Measurements from ENCODE around the gene PLEKHA1.

PLEKHA1 gene

DNA sequence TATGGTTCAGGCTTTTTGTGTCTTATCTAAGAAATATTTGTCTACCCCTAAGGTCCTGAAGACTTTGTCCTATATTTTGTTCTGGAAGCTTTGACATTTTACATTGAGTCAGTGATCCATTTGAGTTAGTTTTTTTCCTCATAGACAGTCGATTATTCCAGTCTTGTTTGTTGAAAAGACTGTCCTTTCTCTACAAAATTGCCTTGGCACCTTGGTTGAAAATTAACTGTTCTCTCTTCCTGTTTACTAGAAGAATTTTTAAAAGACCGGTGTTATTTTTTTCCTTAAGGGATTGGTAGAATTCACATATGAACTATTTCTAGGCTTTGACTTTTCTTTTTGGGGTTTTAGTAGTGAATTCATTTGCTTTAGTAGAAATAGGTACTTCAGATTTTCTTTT is 12.0 kb downstream of the PLEKHA1 start:
- DNase-seq (ENCODE audit: insufficient read length): no peak
- TF ChIP-seq TAF1 (IDR thresholded peaks at IDR 0.05; ENCODE audit: borderline replicate concordance, low read depth, low read length) (no peak), POLR2AphosphoS5 (IDR thresholded peaks at IDR 0.05; ENCODE audit: low read depth, low read length) (no peak), POLR2A (IDR thresholded peaks at IDR 0.05; ENCODE audit: low read depth, low read length) (no peak)
- no peak for FAIRE-seq

DNA sequence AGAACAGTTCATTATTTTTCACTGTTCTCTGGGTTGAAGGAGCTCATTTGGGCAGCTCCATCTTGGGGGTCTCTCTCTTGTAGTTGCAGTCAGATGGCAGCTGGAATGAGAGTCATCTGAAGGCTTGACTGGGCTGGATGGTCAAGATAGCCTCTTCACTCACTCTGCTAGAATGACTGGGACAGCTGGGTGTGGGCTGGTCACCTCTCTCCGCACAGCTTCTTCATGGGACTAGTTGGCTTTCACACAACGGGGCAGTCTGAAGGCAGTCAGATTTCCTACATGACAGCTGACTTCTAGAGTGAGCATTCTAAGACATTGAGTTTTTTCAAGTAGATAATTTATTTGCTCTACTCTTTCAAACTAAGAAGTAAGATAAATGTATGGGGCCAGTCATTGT is 13.1 kb downstream of the PLEKHA1 start:
- FAIRE-seq: no peak
- no peak for DNase-seq (ENCODE audit: insufficient read length)
- TF ChIP-seq TAF1 (IDR thresholded peaks at IDR 0.05; ENCODE audit: borderline replicate concordance, low read depth, low read length) (no peak), POLR2A (IDR thresholded peaks at IDR 0.05; ENCODE audit: low read depth, low read length) (no peak), POLR2AphosphoS5 (IDR thresholded peaks at IDR 0.05; ENCODE audit: low read depth, low read length) (no peak)

DNA sequence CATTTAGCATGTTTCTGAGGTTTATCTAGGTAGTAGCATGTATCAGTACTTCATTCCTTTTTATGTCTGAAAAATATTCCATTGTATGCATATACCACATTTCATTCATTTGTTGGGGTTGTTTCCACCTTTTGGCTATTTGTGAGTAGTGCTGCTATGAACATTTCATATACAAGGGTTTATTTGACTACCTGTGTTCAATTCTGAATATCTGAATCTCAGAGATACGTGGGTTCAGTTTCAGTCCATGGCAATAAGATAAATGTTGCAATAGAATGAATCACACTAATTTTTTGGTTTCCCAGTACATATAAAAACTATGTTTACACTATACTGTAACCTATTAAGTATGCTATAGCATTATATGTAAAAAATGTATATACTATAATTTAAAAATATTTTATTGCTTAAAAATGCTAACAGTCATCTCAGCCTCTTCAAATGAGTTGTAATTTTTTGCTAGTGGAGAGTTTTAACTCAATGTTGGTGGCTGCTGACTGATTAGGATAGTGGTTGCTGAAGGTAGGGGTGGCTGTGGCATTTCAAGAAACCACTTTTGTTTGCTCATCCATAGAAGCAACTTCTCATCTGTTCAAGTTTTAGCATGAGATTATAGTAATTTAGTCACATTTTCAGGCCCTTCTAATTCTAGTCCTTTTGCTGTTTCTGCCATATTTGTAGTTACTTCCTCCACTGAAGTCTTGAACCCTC is 13.9 kb downstream of the PLEKHA1 start:
- TF ChIP-seq POLR2A (IDR thresholded peaks at IDR 0.05; ENCODE audit: low read depth, low read length) (no peak), TAF1 (IDR thresholded peaks at IDR 0.05; ENCODE audit: borderline replicate concordance, low read depth, low read length) (no peak), POLR2AphosphoS5 (IDR thresholded peaks at IDR 0.05; ENCODE audit: low read depth, low read length) (no peak)
- FAIRE-seq: no peak
- no peak for DNase-seq (ENCODE audit: insufficient read length)

- no peak for TF ChIP-seq TAF1 (IDR thresholded peaks at IDR 0.05; ENCODE audit: borderline replicate concordance, low read depth, low read length)
- TF ChIP-seq POLR2AphosphoS5 (IDR thresholded peaks at IDR 0.05; ENCODE audit: low read depth, low read length): no peak
- TF ChIP-seq POLR2A (IDR thresholded peaks at IDR 0.05; ENCODE audit: low read depth, low read length): no peak
- DNase-seq (ENCODE audit: insufficient read length) (no peak), FAIRE-seq (peak; percentile 17)
These were observed 15.8 kb downstream of the PLEKHA1 start for GRCh38 chr10:122390271-122390670.

GRCh38 chr10:122390679-122391078 is 16.2 kb downstream of the PLEKHA1 start:
- FAIRE-seq (no peak), DNase-seq (ENCODE audit: insufficient read length) (no peak)
- TF ChIP-seq TAF1 (IDR thresholded peaks at IDR 0.05; ENCODE audit: borderline replicate concordance, low read depth, low read length) (no peak), POLR2A (IDR thresholded peaks at IDR 0.05; ENCODE audit: low read depth, low read length) (no peak), POLR2AphosphoS5 (IDR thresholded peaks at IDR 0.05; ENCODE audit: low read depth, low read length) (no peak)

DNA sequence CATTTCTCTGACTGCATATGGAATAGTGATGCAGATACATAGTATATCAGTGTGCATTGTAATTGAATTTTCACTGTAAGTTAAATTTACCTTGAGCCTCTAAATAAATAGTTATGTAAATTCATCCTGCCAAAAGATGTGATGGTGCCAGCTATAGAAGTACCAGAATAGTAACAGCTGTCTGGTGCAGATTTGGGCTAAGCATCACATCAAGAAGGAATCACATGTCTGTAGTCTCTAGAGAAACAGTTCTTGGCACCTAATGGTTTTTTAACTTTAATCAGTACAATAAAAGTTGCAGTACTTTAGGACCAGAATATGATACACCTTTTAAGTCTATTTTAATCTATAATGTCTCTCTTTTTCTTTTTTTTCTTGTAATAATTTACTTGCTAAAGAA is 17.4 kb downstream of the PLEKHA1 start:
- FAIRE-seq (no peak), DNase-seq (ENCODE audit: insufficient read length) (no peak)
- TF ChIP-seq TAF1 (IDR thresholded peaks at IDR 0.05; ENCODE audit: borderline replicate concordance, low read depth, low read length): no peak
- no peak for TF ChIP-seq POLR2AphosphoS5 (IDR thresholded peaks at IDR 0.05; ENCODE audit: low read depth, low read length)
- TF ChIP-seq POLR2A (IDR thresholded peaks at IDR 0.05; ENCODE audit: low read depth, low read length): no peak

DNA sequence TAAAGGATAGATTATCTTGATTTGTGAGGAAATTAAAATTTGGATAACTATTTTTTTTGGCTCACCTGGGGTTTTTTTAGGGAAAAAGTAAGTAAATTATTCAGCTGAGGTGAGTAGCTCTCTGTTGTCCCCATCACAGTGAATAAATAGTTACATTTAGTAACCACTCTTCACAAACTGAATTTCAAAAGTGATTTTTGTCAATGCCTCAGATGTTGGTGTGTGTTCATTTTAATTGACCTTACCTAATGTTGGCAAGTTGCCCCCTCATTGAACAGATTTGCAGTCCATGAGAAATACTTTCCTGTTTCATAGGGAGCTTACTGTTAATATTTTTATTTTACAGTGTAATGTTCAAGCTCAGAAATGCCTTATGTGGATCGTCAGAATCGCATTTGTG is 18.3 kb downstream of the PLEKHA1 start:
- FAIRE-seq: no peak
- no peak for TF ChIP-seq TAF1 (IDR thresholded peaks at IDR 0.05; ENCODE audit: borderline replicate concordance, low read depth, low read length)
- DNase-seq (ENCODE audit: insufficient read length): no peak

DNA sequence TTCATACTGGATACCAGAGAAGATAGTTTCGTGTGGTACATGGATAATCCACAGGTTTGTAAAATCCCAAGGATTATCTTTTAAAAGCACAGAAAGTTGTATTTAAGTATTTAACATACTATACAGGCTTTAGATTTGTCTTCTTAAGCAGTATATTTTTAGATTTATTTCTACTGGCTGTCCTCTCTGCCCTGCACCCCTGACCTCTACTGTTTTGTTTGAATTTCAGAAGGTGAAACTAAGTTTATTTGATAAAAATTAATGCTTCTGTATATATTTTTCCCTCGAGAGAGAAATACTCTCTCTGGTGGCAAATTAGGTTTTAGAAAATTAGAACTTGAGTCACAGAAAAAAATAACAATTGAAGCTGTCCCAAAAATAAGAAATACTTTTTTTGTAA is 18.8 kb downstream of the PLEKHA1 start:
- DNase-seq (ENCODE audit: insufficient read length): no peak
- no peak for FAIRE-seq
- TF ChIP-seq TAF1 (IDR thresholded peaks at IDR 0.05; ENCODE audit: borderline replicate concordance, low read depth, low read length) (no peak), POLR2AphosphoS5 (IDR thresholded peaks at IDR 0.05; ENCODE audit: low read depth, low read length) (no peak), POLR2A (IDR thresholded peaks at IDR 0.05; ENCODE audit: low read depth, low read length) (no peak)

- DNase-seq (ENCODE audit: insufficient read length) (no peak), FAIRE-seq (no peak)
- no peak for TF ChIP-seq POLR2AphosphoS5 (IDR thresholded peaks at IDR 0.05; ENCODE audit: low read depth, low read length)
- no peak for TF ChIP-seq POLR2A (IDR thresholded peaks at IDR 0.05; ENCODE audit: low read depth, low read length)
- TF ChIP-seq TAF1 (IDR thresholded peaks at IDR 0.05; ENCODE audit: borderline replicate concordance, low read depth, low read length): no peak
These were observed 28.1 kb downstream of the PLEKHA1 start for GRCh38 chr10:122402548-122403131.

DNA sequence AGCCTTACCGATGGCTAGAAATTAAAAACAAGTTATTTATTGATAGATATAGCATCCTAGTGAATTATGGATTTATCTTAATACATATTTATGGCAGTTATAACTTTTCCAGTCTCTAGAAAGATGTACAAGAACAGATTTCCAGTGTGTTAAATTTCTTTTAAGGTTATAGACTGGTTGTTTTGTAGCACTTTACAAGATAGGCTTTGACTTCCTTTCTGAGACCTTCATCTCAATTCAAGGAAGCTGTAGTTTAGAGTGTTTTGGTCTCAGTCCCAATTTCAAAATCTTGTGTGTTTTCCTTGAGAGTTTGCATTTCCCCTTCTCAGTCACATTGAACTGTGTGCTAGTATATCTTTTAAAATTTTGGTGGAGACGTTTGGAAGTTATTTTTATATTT is 30.1 kb downstream of the PLEKHA1 start:
- no peak for DNase-seq (ENCODE audit: insufficient read length)
- TF ChIP-seq POLR2A (IDR thresholded peaks at IDR 0.05; ENCODE audit: low read depth, low read length): no peak
- TF ChIP-seq TAF1 (IDR thresholded peaks at IDR 0.05; ENCODE audit: borderline replicate concordance, low read depth, low read length): no peak
- TF ChIP-seq POLR2AphosphoS5 (IDR thresholded peaks at IDR 0.05; ENCODE audit: low read depth, low read length): no peak
- FAIRE-seq: no peak

- no peak for TF ChIP-seq TAF1 (IDR thresholded peaks at IDR 0.05; ENCODE audit: borderline replicate concordance, low read depth, low read length)
- no peak for TF ChIP-seq POLR2AphosphoS5 (IDR thresholded peaks at IDR 0.05; ENCODE audit: low read depth, low read length)
- TF ChIP-seq POLR2A (IDR thresholded peaks at IDR 0.05; ENCODE audit: low read depth, low read length): no peak
- no peak for FAIRE-seq
- DNase-seq (ENCODE audit: insufficient read length): no peak
These were observed 33.0 kb downstream of the PLEKHA1 start for GRCh38 chr10:122407375-122408125.

DNA sequence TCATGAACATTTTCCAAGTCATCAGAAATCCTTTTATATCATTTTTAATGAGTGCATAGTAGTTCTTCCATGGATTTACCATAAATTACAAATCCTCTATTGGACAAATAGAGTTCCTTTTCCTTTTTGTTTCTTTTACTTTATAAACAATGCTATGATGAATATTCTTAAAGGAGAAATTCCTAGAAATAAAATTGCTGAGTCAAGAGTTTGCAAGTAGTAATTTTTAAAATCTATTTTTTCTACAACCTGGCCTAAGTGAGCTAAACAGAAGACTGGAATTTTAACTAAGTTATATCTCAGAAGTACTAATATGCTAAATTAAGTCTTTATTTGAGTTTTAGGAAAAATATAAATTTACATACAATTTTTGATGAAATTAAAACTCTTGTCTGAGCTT is 38.8 kb downstream of the PLEKHA1 start:
- no peak for TF ChIP-seq TAF1 (IDR thresholded peaks at IDR 0.05; ENCODE audit: borderline replicate concordance, low read depth, low read length)
- no peak for TF ChIP-seq POLR2AphosphoS5 (IDR thresholded peaks at IDR 0.05; ENCODE audit: low read depth, low read length)
- TF ChIP-seq POLR2A (IDR thresholded peaks at IDR 0.05; ENCODE audit: low read depth, low read length): no peak
- DNase-seq (ENCODE audit: insufficient read length) (no peak), FAIRE-seq (no peak)

All from GM12892 (cell line).